CD8-positive, alpha-beta memory T cell (primary cell): ENCODE results near the gene PLXNA2. TPM values are rescaled to one million over a fixed set of nuclear protein-coding genes. Genes with fewer than 3 reads are reported as not detected.

ENCODE experiments used
- CTCF ChIA-PET: fragments of 350-600 bp; sonication (Branson Sonifier 250); formaldehyde crosslinking; loops from one replicate; lab custom pipeline; 2021; ENCODE audit warnings: antibody characterized with exemption; lab: Charles Lee
- POLR2A ChIA-PET: fragments of 350-600 bp; sonication (Branson Sonifier 250); formaldehyde crosslinking; loops from one replicate; lab custom pipeline; 2021; ENCODE audit warnings: antibody characterized with exemption; lab: Charles Lee
- DNase-seq, 5 donors: peaks; one replicate each; pipeline versions ENCODE4 v3.0.0 to v3.0.0-alpha.2; 2020 to 2022; ENCODE audit warnings: mixed read lengths in 1 of 5
- H3K27ac ChIP-seq: one replicate; pipeline ENCODE4 v1.7.0; 2013; ENCODE audit warnings: low read depth, mild to moderate bottlenecking, low read length, moderate library complexity
- H3K27me3 ChIP-seq: 2 replicates; pipeline ENCODE4 v1.7.0; 2013; ENCODE audit warnings: low read length, mild to moderate bottlenecking; ENCODE audit not compliant: insufficient read depth, poor library complexity, severe bottlenecking
- H3K36me3 ChIP-seq: 2 replicates; pipeline ENCODE4 v1.7.0; 2013; ENCODE audit warnings: mild to moderate bottlenecking, low read length, moderate library complexity; ENCODE audit not compliant: insufficient read depth
- H3K4me1 ChIP-seq: 2 replicates; pipeline ENCODE4 v1.7.0; 2013; ENCODE audit warnings: mild to moderate bottlenecking, low read length, moderate library complexity; ENCODE audit not compliant: insufficient read depth
- H3K4me3 ChIP-seq: 2 replicates; pipeline ENCODE4 v1.7.0; 2013; ENCODE audit warnings: mild to moderate bottlenecking, low read length
- H3K9me3 ChIP-seq: 2 replicates; pipeline ENCODE4 v1.7.0; 2013; ENCODE audit warnings: mild to moderate bottlenecking, low read length
- H3K27ac Mint-ChIP-seq, 8 donors: one replicate each; pipeline ENCODE4 v1.8.0; 2020 to 2021; ENCODE audit warnings: mixed read lengths in 8 of 8, mild to moderate bottlenecking in 6 of 8, inconsistent platforms in 3 of 8, moderate library complexity in 3 of 8
- H3K27me3 Mint-ChIP-seq, 2 donors: one replicate each; pipeline ENCODE4 v1.8.0; 2020 to 2021; ENCODE audit warnings: mixed read lengths in 2 of 2, mild to moderate bottlenecking in 1 of 2, moderate library complexity in 1 of 2
- H3K36me3 Mint-ChIP-seq, 3 donors: one replicate each; pipeline ENCODE4 v1.8.0; 2020 to 2021; ENCODE audit warnings: mixed read lengths in 3 of 3, inconsistent platforms in 1 of 3, mild to moderate bottlenecking in 1 of 3
- H3K4me1 Mint-ChIP-seq, 3 donors: one replicate each; pipeline ENCODE4 v1.8.0; 2020 to 2021; ENCODE audit warnings: mixed read lengths in 3 of 3, inconsistent platforms in 1 of 3, mild to moderate bottlenecking in 1 of 3
- H3K4me3 Mint-ChIP-seq, 7 donors: one replicate each; pipeline ENCODE4 v1.8.0; 2020 to 2021; ENCODE audit warnings: mixed read lengths in 7 of 7, mild to moderate bottlenecking in 6 of 7, moderate library complexity in 4 of 7, inconsistent platforms in 2 of 7
- H3K9me3 Mint-ChIP-seq, 5 donors: one replicate each; pipeline ENCODE4 v1.8.0; 2020 to 2022; ENCODE audit warnings: mixed read lengths in 5 of 5, mild to moderate bottlenecking in 3 of 5, moderate library complexity in 2 of 5, inconsistent platforms in 1 of 5
- polyA plus RNA-seq: library from polyadenylated mRNA; unstranded; fragments of 300-500 nt; fragmentation: Illumina TruSeq; gene quantifications from one replicate; pipeline ENCODE4 v1.2.3, GENCODE V29; 2021
- total RNA-seq, 2 experiments: library from RNA; stranded (reverse); gene quantifications; one replicate each; pipeline ENCODE4 v1.2.3, GENCODE V29; 2021

The PLXNA2 gene
- total and polyA plus RNA-seq, 3 experiments from 2014 or later, result 0.75 to 1.1 (median 1.0) TPM

DNA sequence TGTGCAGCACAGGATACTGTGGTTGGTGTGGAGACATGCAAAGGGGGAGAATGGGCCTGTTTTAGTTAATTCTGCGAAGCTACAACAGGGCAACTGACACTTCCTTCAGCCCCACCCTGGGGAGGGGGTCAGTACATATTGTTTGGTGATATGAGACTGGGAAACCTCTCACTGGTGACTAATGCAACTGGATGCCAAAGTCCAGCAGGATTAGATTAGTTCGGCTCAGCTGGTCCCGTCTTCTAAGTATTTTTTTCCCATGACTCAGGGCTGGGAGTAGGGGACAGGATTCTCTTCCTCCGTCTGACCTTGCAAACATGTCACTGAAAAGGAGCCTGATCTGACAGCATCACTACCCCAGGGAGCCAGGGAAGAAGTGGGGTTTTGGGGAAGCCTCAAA lies 43.0 kb downstream of the PLXNA2 start:
- Mint-ChIP-seq H3K27ac (no peak overlapping the region), H3K27me3 (peaks cover 0 to 1% of the 10 kb centered on the region in 2 donors), H3K4me3 (no peak overlapping the region), H3K4me1 (no peaks in the 10 kb centered on the region), H3K9me3 (no peaks in the 10 kb centered on the region), H3K36me3 (no peaks in the 10 kb centered on the region)
- Histone ChIP-seq H3K9me3 (no peaks in the 10 kb centered on the region), H3K27ac (no peak overlapping the region), H3K4me1 (no peaks in the 10 kb centered on the region), H3K27me3 (no peaks in the 10 kb centered on the region), H3K36me3 (no peaks in the 10 kb centered on the region), H3K4me3 (no peak overlapping the region)
- no peak for DNase-seq
- CTCF ChIA-PET, result no interaction called here
- POLR2A ChIA-PET, result no interaction called here

DNA sequence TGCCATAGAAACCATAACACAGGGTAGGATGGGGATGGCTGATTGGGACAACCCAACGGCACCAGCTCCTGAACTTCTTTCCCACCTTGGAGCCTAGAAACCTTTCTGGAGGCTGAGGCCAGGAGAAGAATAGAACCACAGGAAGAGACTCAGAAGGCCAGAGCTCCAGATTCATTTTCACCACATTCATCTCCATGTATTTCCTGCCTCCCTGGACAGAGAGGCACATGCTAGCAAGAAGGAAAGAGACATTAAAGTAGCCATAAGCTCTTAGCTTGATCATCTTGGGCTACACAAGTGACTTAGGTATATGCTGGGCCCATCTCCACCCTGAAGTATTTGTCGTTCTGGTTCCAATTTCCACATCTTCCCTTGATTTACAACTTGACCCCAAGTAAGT lies 44.1 kb downstream of the PLXNA2 start:
- no peak overlapping the region for H3K4me3 ChIP-seq

DNA sequence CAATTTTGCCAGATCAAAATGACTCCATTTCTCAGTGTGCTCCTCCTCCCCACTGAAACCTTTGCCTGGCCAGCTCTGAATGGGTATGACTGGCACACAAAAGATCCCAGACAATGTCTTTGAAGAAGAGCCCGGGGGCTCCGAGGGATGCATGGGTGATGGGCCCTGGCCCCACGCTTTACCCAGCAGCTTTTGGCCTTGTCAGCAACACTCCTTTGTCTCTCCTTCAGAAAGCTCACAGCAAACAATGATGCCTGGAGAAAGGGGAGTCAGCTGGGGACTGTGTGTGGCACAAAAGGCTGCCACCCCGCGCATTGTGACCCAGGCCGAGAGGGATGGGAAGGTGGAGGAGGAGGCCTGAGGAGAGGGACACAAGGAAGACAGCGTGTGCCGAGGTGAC lies 45.9 kb downstream of the PLXNA2 start:
- H3K36me3 ChIP-seq, result no peaks in the 10 kb centered on the region
- H3K4me1 ChIP-seq, result no peaks in the 10 kb centered on the region
- POLR2A ChIA-PET, result no interaction called here
- H3K4me3 ChIP-seq, result no peak overlapping the region
- DNase-seq, result no peak
- Mint-ChIP-seq H3K36me3 (no peaks in the 10 kb centered on the region), H3K4me3 (no peak overlapping the region), H3K27ac (no peak overlapping the region), H3K27me3 (peaks cover 0 to 3% of the 10 kb centered on the region in 2 donors), H3K9me3 (no peaks in the 10 kb centered on the region), H3K4me1 (no peaks in the 10 kb centered on the region)
- no peaks in the 10 kb centered on the region for H3K27me3 ChIP-seq
- H3K9me3 ChIP-seq, result no peaks in the 10 kb centered on the region
- H3K27ac ChIP-seq, result no peak overlapping the region
- CTCF ChIA-PET, result interaction anchor here (1.2 kb wide), 1 partner anchor 14 kb away, joined by 3 read pairs; no protein-coding TSS in a partner anchor

More for the DNA sequence above, 44.1 kb downstream of the PLXNA2 start:
- ChIA-PET POLR2A (no interaction called here), CTCF (interaction anchor here (0.7 kb wide), 1 partner anchor 707 kb away, joined by 3 read pairs; no protein-coding TSS in a partner anchor)
- H3K4me1 Mint-ChIP-seq, result no peaks in the 10 kb centered on the region
- H3K4me1 ChIP-seq, result no peaks in the 10 kb centered on the region
- H3K27ac Mint-ChIP-seq, result no peak overlapping the region
- no peaks in the 10 kb centered on the region for H3K36me3 ChIP-seq
- H3K9me3 Mint-ChIP-seq, result no peaks in the 10 kb centered on the region
- H3K27me3 ChIP-seq, result no peaks in the 10 kb centered on the region
- peaks cover 0 to 3% of the 10 kb centered on the region in 2 donors for H3K27me3 Mint-ChIP-seq
- H3K36me3 Mint-ChIP-seq, result no peaks in the 10 kb centered on the region
- no peak overlapping the region for H3K27ac ChIP-seq
- no peak for DNase-seq
- H3K9me3 ChIP-seq, result no peaks in the 10 kb centered on the region
- H3K4me3 Mint-ChIP-seq, result no peak overlapping the region

- no peak overlapping the region for H3K4me3 ChIP-seq
- Mint-ChIP-seq H3K9me3 (no peaks in the 10 kb centered on the region), H3K4me1 (peaks cover 0 to 3% (median 0%) of the 10 kb centered on the region in 3 donors), H3K4me3 (no peak overlapping the region), H3K27ac (no peak overlapping the region), H3K27me3 (peaks cover 0 to 6% of the 10 kb centered on the region in 2 donors), H3K36me3 (no peaks in the 10 kb centered on the region)
- H3K4me1 ChIP-seq, result no peaks in the 10 kb centered on the region
- CTCF ChIA-PET, result no interaction called here
- H3K27ac ChIP-seq, result no peak overlapping the region
- no peaks in the 10 kb centered on the region for H3K27me3 ChIP-seq
- no peak for DNase-seq
- no peaks in the 10 kb centered on the region for H3K9me3 ChIP-seq
- H3K36me3 ChIP-seq, result no peaks in the 10 kb centered on the region
- POLR2A ChIA-PET, result no interaction called here
These were observed 49.2 kb downstream of the PLXNA2 start for GRCh38 chr1:208194944-208195343.

DNA sequence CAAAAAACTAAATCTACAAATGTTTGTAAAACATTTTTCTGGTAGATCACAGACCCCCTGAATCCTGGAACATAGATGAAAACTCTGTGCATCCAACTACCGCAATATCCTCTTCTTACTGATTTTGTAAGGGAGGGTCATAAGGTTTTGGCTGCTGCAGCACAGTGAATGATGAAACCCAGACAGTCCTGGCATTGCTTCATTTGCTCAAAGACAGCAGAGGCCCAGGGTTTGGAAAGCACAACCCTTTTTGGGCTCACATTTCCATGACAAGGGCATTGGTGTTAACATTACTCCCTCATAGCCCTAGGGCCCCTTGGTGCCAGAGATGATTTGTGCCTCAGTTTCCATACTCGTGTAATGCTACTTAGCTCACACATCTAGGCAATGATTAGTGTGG lies 51.2 kb downstream of the PLXNA2 start:
- H3K4me3 ChIP-seq, result no peak overlapping the region
- H3K27ac ChIP-seq, result no peak overlapping the region
- H3K36me3 Mint-ChIP-seq, result no peaks in the 10 kb centered on the region
- H3K4me1 Mint-ChIP-seq, result peaks cover 11 to 14% (median 11%) of the 10 kb centered on the region in 3 donors
- DNase-seq, result no peak
- CTCF ChIA-PET, result no interaction called here
- no peaks in the 10 kb centered on the region for H3K27me3 ChIP-seq
- H3K4me1 ChIP-seq, result no peaks in the 10 kb centered on the region
- H3K36me3 ChIP-seq, result no peaks in the 10 kb centered on the region
- no peaks in the 10 kb centered on the region for H3K9me3 Mint-ChIP-seq
- POLR2A ChIA-PET, result no interaction called here
- H3K27ac Mint-ChIP-seq, result no peak overlapping the region
- peaks cover 0 to 6% of the 10 kb centered on the region in 2 donors for H3K27me3 Mint-ChIP-seq
- no peak overlapping the region for H3K4me3 Mint-ChIP-seq
- H3K9me3 ChIP-seq, result no peaks in the 10 kb centered on the region

DNA sequence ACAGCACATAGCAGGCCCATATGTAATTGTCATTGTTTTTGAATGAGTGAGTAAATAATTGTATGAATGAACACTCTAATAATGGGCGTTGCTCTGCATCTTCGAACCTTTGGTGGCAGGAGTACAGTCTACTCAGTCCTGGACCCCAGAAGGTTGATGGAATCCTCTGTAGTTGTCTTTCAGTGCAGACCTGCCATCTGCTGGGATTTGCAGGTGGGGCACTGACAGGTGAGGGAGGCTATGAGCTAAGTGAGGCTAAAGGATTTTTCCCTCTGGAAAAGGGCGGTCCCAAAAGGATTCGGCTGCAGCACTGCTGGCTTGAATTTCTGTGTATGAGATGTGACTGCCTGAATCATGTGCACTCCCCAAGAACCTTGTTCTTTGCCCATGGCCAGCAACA lies 53.4 kb downstream of the PLXNA2 start:
- Histone ChIP-seq H3K4me1 (no peaks in the 10 kb centered on the region), H3K4me3 (no peak overlapping the region), H3K36me3 (no peaks in the 10 kb centered on the region), H3K27me3 (no peaks in the 10 kb centered on the region), H3K27ac (no peak overlapping the region), H3K9me3 (no peaks in the 10 kb centered on the region)
- H3K4me3 Mint-ChIP-seq, result no peak overlapping the region
- peaks cover 11 to 14% (median 11%) of the 10 kb centered on the region in 3 donors for H3K4me1 Mint-ChIP-seq
- no peak overlapping the region for H3K27ac Mint-ChIP-seq
- no peak for DNase-seq
- H3K36me3 Mint-ChIP-seq, result peaks cover 0 to 2% (median 0%) of the 10 kb centered on the region in 3 donors
- H3K9me3 Mint-ChIP-seq, result no peaks in the 10 kb centered on the region
- peaks cover 6 to 7% of the 10 kb centered on the region in 2 donors for H3K27me3 Mint-ChIP-seq
- ChIA-PET POLR2A (no interaction called here), CTCF (interaction anchor here (1.2 kb wide), 1 partner anchor 55 kb away, joined by 3 read pairs; no protein-coding TSS in a partner anchor)

DNA sequence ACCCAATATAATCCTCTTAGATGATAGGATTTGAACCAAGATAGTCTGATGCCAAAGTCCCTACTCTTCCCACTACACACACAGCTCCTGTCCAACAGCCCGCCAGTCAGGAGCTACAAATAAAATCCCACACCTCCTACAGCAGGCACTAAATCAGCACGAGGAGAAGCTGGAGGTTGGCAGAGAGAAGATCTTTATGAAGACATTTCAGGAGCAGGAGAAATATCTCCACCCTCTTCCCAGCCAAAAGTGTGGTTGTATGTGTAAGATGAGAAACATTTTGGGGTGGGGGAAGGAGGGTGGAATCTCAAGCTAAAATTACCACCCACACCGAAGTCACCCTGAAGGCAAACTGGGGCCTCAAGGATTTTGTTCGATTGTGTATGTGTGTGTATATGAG lies 54.5 kb downstream of the PLXNA2 start:
- no peak overlapping the region for H3K4me3 Mint-ChIP-seq
- H3K27me3 Mint-ChIP-seq, result peaks cover 6 to 12% of the 10 kb centered on the region in 2 donors
- Histone ChIP-seq H3K27me3 (no peaks in the 10 kb centered on the region), H3K27ac (no peak overlapping the region), H3K4me3 (no peak overlapping the region), H3K9me3 (no peaks in the 10 kb centered on the region), H3K36me3 (no peaks in the 10 kb centered on the region), H3K4me1 (no peaks in the 10 kb centered on the region)
- ChIA-PET POLR2A (no interaction called here), CTCF (interaction anchor here (1.1 kb wide), 2 partner anchors 17 to 33 kb away, joined by 3 read pairs; no protein-coding TSS in a partner anchor)
- H3K9me3 Mint-ChIP-seq, result no peaks in the 10 kb centered on the region
- H3K27ac Mint-ChIP-seq, result no peak overlapping the region
- no peak for DNase-seq
- H3K4me1 Mint-ChIP-seq, result peaks cover 11 to 16% (median 11%) of the 10 kb centered on the region in 3 donors
- H3K36me3 Mint-ChIP-seq, result peaks cover 0 to 2% (median 0%) of the 10 kb centered on the region in 3 donors

- H3K27me3 Mint-ChIP-seq, result peaks cover 6 to 12% of the 10 kb centered on the region in 2 donors
- DNase-seq, result no peak
- no peaks in the 10 kb centered on the region for H3K9me3 Mint-ChIP-seq
- Histone ChIP-seq H3K4me3 (no peak overlapping the region), H3K36me3 (no peaks in the 10 kb centered on the region), H3K4me1 (no peaks in the 10 kb centered on the region), H3K9me3 (no peaks in the 10 kb centered on the region), H3K27me3 (no peaks in the 10 kb centered on the region), H3K27ac (no peak overlapping the region)
- POLR2A ChIA-PET, result interaction anchor here (0.7 kb wide), 1 partner anchor 268 kb away, joined by 6 read pairs; no protein-coding TSS in a partner anchor
- no peak overlapping the region for H3K27ac Mint-ChIP-seq
- H3K4me1 Mint-ChIP-seq, result peaks cover 11 to 16% (median 11%) of the 10 kb centered on the region in 3 donors
- H3K36me3 Mint-ChIP-seq, result peaks cover 0 to 2% (median 0%) of the 10 kb centered on the region in 3 donors
- CTCF ChIA-PET, result interaction anchor here (1.1 kb wide), 2 partner anchors 17 to 34 kb away, joined by 3 read pairs; no protein-coding TSS in a partner anchor
- H3K4me3 Mint-ChIP-seq, result no peak overlapping the region
These were observed 55.0 kb downstream of the PLXNA2 start for GRCh38 chr1:208189183-208189582.
